Measurements from ENCODE around the gene DDX51. TPM values are rescaled to one million over a fixed set of nuclear protein-coding genes. Genes with fewer than 3 reads are reported as not detected.

DDX51 gene
- total and polyA plus RNA-seq, 2 experiments from 2014 or later: 12.4 to 18.3 TPM

- H3K27ac Mint-ChIP-seq: no peak overlapping the region
Measured at GRCh38 chr12:132169376-132169775, 25.3 kb upstream of the DDX51 start.

More at GRCh38 chr12:132169376-132169775, 25.3 kb upstream of the DDX51 start:
- Mint-ChIP-seq H3K4me1 (no peaks in the 10 kb centered on the region), H3K9me3 (peaks cover 13% of the 10 kb centered on the region), H3K4me3 (no peak overlapping the region), H3K36me3 (ENCODE audit: low read depth) (no peaks in the 10 kb centered on the region), H3K27me3 (ENCODE audit: insufficient read depth, low read depth, poor library complexity) (peaks cover 17% of the 10 kb centered on the region)
- Histone ChIP-seq H3F3A (replicated peaks; ENCODE audit: low read depth) (no peaks in the 10 kb centered on the region), H3K4me3 (no peak overlapping the region), H3K9me2 (ENCODE audit: insufficient read depth) (no peaks in the 10 kb centered on the region), H3K4me1 (ENCODE audit: insufficient read depth) (no peaks in the 10 kb centered on the region), H4K20me1 (replicated peaks; ENCODE audit: insufficient read depth) (no peaks in the 10 kb centered on the region), H3K4me2 (no peak overlapping the region), H2AFZ (no peak overlapping the region), H3K36me3 (ENCODE audit: insufficient read depth) (no peaks in the 10 kb centered on the region), H3K27ac (ENCODE audit: low read depth) (no peak overlapping the region), H3K27me3 (ENCODE audit: insufficient read depth) (no peaks in the 10 kb centered on the region), H3K79me2 (replicated peaks; ENCODE audit: insufficient read depth) (no peaks in the 10 kb centered on the region)
- ATAC-seq (no peak), DNase-seq (ENCODE audit: low spot score) (no peak)
- TF ChIP-seq REST (IDR thresholded peaks at IDR 0.05; ENCODE audit: unreplicated experiment) (no peak), CREB1 (CRISPR knock-in tag; IDR thresholded peaks at IDR 0.05; ENCODE audit: low read depth) (no peak), EZH2 (IDR thresholded peaks at IDR 0.05; ENCODE audit: low read depth, unreplicated experiment) (no peak), ETS1 (IDR thresholded peaks at IDR 0.05) (no peak), STAT1 (IDR thresholded peaks at IDR 0.05; ENCODE audit: unreplicated experiment) (no peak), ZNF331 (CRISPR knock-in tag; IDR thresholded peaks at IDR 0.05; ENCODE audit: low read depth) (no peak), ZNF462 (CRISPR knock-in tag; IDR thresholded peaks at IDR 0.05) (no peak), ZNF114 (CRISPR knock-in tag; IDR thresholded peaks at IDR 0.05) (no peak), NANOG (IDR thresholded peaks at IDR 0.05; ENCODE audit: borderline replicate concordance) (no peak), JUNB (IDR thresholded peaks at IDR 0.05; ENCODE audit: unreplicated experiment) (no peak), POLR2AphosphoS5 (IDR thresholded peaks at IDR 0.05; ENCODE audit: low read depth) (no peak), CTCF (conservative IDR thresholded peaks at IDR 0.05; ENCODE audit: low read depth in 2 of 2) (no peak), EZH2phosphoT487 (IDR thresholded peaks at IDR 0.05; ENCODE audit: unreplicated experiment) (no peak)

Measured in GM23338 (cell line).